Activated naive CD4-positive, alpha-beta T cell (primary cell): ENCODE data around the gene OR11H7.
"Not testable (repeated sequence)": the region's sequence is repeated elsewhere in the genome, so short reads cannot be mapped to it uniquely, and the experiment has no call there.

Experiments used
- DNase-seq, 4 experiments: peaks; one replicate each; lab custom pipeline; 2025; lab: John Stamatoyannopoulos, UW

Gene OR11H7

GRCh38 chr14:20228681-20229080 is at the start of gene OR11H7:
TSS of gene OR11H7 (plus strand) at chr14:20228981.
- no peak for DNase-seq

- DNase-seq, result no peak
Observed at GRCh38 chr14:20179218-20179617, 49.6 kb upstream of the OR11H7 start.

GRCh38 chr14:20179880-20180279 is 48.9 kb upstream of the OR11H7 start:
- DNase-seq, result no peak

- no peak for DNase-seq
Observed at GRCh38 chr14:20180486-20180885, 48.3 kb upstream of the OR11H7 start.

GRCh38 chr14:20184181-20184580 is 44.6 kb upstream of the OR11H7 start:
- DNase-seq, result no peak

GRCh38 chr14:20190596-20190995 is 38.2 kb upstream of the OR11H7 start, which contains the start of gene OR11G2:
TSS of gene OR11G2 (plus strand) at chr14:20190896. CDS start at chr14:20197438, 6,542 bp downstream.
- DNase-seq, result no peak

GRCh38 chr14:20191396-20191795 is 37.4 kb upstream of the OR11H7 start:
- no peak for DNase-seq

- no peak for DNase-seq
Observed at GRCh38 chr14:20194101-20194500, 34.7 kb upstream of the OR11H7 start.

GRCh38 chr14:20195170-20195569 is 33.6 kb upstream of the OR11H7 start:
- not testable (repeated sequence) for DNase-seq

GRCh38 chr14:20195911-20196310 is 32.9 kb upstream of the OR11H7 start:
- no peak for DNase-seq

- DNase-seq, result no peak
Observed at GRCh38 chr14:20197459-20197858, 31.3 kb upstream of the OR11H7 start.

GRCh38 chr14:20198991-20199390 is 29.8 kb upstream of the OR11H7 start:
- no peak for DNase-seq

GRCh38 chr14:20204721-20205120 is 24.1 kb upstream of the OR11H7 start:
- DNase-seq, result no peak

- DNase-seq, result no peak
Observed at GRCh38 chr14:20209595-20209994, 19.2 kb upstream of the OR11H7 start.

GRCh38 chr14:20212406-20212805 is 16.4 kb upstream of the OR11H7 start:
- DNase-seq, result not testable (repeated sequence)

- DNase-seq, result no peak
Observed at GRCh38 chr14:20215196-20215595, 13.6 kb upstream of the OR11H7 start.

- no peak for DNase-seq
Observed at GRCh38 chr14:20219033-20219432, 9.7 kb upstream of the OR11H7 start.

GRCh38 chr14:20223410-20223809 is 5.4 kb upstream of the OR11H7 start, which contains the start of gene OR11H6:
TSS of gene OR11H6 (plus strand) at chr14:20223710. CDS start at chr14:20223710, 0 bp downstream.
- DNase-seq, result no peak

- not testable (repeated sequence) for DNase-seq
Observed at GRCh38 chr14:20235415-20235814, 6.6 kb downstream of the OR11H7 start.

- no peak for DNase-seq
Observed at GRCh38 chr14:20247646-20248246, 19.0 kb downstream of the OR11H7 start.

- DNase-seq, result no peak
Observed at GRCh38 chr14:20262642-20263128, 33.9 kb downstream of the OR11H7 start.

GRCh38 chr14:20264361-20264760 is 35.6 kb downstream of the OR11H7 start:
- not testable (repeated sequence) for DNase-seq

GRCh38 chr14:20274062-20274461 is 45.3 kb downstream of the OR11H7 start:
- DNase-seq, result no peak

- no peak for DNase-seq
Observed at GRCh38 chr14:20277409-20277808, 48.6 kb downstream of the OR11H7 start.
